ENCODE data around the gene CTSV.
"Not testable (repeated sequence)": the region's sequence is repeated elsewhere in the genome, so short reads cannot be mapped to it uniquely, and the experiment has no call there.

Gene CTSV

DNA sequence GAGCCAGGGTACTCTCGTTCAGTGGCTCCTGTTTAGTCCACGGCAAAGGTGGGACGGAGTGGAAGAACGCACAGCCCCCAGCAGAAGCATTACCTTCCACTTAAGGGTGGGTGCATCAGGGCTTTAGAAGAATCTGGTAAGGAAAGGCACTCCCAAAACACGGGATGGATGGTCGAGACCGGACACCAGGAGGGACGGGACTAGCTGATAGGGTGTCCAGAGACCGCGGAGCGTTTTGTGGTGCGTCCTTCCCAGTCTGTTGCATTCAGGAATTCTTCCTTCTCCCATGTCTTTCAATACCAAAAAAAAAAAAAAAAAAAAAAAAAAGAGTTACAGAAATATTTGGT lies 545 bp upstream of the CTSV start:
- DNase-seq = no peak

DNA sequence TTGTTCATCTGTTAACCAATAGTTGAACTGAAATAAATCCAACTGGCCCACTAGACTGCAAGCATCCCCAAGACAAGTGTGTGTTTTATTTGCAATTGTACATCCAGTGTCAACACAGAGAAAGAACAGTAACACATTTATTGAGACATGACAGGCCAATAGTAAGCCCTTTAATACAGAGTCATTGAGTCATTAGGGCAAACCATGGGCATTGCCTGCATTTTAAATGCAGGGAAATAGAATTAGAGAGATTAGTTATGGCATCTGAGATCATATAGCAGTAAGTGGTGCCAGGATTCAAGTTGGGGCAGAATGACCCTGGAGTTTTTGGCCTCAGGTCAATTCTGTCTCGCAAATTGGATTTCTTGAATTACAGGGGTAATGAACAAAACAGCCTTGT lies 15.4 kb downstream of the CTSV start:
- not testable (repeated sequence) for DNase-seq

DNA sequence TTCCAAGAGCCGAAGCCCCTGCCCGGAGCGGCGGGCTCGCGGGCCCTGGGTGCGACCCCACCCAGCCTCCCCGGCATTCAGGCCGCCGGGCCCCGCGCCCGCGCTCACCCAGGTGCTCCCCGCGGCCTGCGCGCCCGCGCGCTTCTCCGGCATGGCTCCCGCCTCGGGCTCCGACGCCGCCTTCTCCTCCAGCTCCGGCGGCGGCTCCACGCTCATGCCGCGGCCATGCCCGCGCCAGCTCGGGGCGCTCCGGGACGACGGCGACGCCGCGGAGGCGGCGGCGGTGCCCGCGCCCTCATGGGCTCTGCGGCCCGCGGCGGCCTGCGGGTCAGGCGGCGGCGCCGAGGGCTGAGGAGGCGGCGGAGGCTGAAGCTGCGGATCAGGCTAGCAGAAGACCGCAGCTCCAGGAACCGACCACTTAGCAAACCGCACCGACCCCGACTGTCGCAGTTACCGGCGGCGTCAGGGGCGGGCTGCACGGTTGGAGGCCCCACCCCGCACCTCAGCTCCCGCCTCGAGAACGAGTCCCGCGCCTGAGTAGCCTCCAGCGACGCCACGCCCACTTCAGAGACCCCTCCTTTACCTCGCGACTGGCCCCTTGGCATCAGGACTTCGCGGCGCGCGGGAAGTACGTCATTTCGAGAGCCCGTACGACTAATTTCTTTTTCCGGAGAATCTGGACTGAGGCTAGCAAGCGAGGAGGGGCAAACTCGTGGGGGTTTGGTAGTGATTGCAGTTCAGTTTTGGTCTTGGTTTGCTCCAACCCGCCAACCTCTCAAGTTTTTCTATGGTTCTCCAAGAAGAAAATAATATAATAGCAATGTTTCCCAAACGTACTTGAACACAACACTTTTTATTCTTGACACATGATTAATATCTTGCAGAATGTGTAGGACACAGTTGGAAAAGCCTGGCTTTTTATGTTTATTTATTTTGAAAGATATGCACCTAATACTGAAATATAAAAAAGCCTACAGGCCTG lies 25.5 kb downstream of the CTSV start:
- peak; percentile 66 for DNase-seq

DNA sequence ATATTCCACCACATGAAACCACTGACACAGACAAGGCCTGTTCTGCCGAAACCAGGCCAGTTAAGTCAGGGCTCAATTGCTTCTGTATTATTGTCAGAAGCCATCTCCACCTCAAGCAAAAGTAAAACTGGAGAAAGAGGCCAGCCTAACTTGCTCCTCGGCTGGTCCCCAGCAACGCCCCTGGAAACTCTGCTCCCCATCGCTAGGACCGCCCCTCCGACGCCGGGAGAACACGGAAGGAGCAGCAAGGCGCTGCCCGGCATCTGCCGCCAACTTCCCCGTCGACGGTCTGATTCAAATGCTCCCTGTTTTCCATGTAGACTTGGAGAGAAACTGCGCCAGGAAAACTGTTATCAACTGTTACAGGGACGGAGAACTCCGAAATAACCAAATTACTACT lies 26.3 kb downstream of the CTSV start:
- peak; percentile 51 for DNase-seq

DNA sequence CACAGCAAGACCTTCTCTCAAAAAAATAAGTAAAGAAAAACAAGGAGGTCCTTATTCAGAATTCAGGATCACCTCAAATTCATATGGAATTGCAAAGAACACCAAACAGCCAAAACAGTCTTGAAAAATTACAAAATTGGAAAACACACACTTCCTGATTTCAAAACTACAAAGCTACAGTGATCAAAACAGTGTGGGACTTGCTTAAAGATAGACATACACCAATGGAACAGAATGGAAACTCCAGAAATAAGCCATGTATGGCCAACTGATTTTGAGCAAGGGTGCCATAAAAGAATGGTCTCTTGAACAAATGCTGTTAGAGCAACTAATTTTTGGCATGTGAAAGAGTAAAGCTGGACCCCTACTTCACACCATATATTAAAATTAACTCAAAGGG lies 36.7 kb downstream of the CTSV start:
- DNase-seq = not testable (repeated sequence)

DNA sequence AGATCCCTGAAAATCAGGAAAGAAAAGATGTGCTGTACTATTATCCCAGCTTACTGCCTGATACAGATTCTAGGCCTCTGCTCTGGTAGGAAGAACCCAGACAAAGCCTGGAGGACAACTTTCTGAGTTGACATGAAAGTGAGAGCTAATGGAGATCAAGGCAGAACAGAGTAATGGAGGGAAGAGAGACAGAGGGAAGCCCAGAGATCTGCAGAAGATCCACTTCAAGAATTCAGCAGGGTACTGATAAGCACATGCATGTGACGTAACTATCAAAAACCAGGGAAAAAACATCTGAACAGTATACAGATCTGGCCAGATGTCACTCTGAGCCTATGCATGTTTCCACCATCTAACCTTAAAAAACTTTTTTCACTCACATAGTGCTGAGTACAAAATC lies 37.6 kb downstream of the CTSV start:
- not testable (repeated sequence) for DNase-seq

DNA sequence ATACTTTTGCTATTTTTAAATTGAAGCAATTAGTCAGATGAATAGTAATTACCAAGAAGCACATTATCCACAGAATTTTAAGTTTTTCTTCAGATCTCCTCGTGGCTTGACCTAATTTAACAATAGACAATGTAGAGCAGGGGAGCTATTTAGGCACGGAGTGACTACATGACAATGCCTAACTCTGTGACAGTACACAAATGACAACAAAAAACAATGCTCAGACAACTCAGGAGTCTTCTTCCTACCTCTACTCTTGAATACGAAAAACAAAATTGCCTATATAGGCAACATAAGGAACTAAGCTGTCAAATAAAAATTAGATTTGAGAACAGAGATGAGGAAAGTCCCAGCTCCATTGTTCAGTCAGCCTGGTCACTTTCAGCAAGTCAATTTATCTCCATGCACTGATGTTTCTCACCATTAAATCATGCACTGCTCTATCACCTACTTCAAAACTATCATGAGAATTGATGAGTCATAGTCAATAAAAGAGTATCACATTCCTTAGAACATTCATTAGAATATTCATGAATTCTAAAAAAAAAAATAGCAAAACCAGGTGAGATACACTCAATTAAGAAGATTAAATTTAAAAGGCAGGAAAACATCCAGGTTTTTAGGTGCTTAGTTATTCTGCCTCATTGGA lies 38.7 kb downstream of the CTSV start:
- not testable (repeated sequence) for DNase-seq

DNA sequence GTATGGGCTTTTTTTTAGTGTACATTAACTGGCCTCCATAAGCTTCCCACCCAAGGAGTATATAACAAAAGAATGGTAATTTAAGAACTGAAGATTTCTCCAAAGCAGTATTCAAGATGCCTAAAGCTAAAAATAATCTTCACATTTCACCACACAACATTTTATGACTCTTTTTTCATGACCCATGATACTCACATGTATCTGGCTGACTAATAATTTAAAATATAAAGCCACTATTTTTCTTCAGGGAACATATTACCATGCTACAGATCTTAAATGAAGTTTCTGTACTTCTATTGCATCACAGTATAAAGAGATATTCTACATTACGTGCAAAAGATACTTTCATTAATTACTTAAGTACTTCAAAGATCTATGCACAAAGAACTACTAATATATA lies 39.2 kb downstream of the CTSV start:
- not testable (repeated sequence) for DNase-seq

DNA sequence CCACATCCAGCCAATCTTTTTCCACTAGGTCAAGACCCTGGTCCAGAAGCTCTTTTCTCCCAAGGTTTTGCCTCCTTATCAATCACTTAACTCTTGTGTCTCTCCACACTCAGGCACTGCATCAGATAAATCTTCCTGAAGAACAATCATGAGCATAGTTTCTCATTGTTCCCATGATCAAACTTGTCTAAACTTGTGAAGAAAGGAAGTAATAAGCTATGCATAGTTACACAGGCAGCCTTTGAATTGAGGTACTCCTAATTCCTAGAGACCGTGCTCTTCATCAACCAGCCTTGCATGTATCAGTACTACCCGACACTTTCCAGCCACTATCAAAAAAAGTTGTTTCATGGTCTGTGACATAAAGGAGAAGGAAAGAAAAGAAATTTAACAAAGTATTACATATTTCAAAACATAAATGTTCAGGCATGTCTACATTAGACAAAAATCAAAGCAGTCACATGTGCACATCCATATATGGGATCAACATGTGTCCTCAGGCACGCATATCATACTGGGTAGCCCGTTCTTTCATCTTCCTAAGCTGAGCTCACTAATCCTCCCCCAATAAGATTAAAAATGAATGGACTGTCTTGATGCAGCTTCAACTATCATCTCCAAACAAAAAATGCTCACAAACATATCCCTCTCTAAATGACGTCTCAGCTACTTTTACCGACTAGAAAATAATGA lies 41.8 kb downstream of the CTSV start:
- not testable (repeated sequence) for DNase-seq

DNA sequence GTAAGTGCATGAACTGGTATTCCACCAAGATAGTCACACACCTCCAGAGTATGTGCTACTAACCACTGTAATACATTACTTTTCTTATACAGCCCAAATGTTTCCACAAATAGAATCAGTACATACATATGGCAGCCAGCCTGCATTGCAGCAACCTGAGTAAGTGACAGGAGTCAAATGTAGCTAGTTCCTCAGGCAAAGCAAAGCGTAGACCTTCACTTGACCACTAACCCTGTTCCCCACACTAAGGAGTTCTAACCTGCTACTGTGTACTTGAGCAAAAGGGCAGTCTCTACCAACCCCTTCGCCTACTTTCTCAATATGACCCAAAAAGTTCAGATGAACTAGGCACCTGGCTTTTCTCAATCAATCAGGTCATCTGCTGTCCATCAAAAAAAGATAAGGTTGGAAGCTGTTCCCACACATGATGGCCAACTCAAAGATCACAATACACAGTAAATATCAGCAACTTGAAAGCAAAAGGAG lies 44.4 kb downstream of the CTSV start:
- DNase-seq = not testable (repeated sequence)

DNA sequence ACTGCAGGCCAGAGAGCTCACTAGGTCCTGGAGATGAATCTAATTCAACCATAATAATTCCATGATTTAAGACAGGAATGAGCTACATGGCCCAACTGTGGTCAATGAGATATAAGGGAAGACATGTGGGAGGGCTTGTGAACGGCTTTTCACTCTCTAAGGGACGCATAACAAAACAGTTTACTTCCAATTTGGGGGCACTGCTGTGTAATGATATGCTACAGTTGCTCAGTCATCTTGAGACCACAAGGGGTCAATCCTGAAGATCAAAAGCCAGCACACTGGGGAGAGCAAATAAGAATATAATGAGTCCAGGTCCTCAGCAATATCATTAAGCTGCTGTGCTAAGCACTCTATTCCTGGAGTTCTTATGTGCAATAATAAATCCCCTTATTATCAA lies 46.6 kb downstream of the CTSV start:
- not testable (repeated sequence) for DNase-seq

DNA sequence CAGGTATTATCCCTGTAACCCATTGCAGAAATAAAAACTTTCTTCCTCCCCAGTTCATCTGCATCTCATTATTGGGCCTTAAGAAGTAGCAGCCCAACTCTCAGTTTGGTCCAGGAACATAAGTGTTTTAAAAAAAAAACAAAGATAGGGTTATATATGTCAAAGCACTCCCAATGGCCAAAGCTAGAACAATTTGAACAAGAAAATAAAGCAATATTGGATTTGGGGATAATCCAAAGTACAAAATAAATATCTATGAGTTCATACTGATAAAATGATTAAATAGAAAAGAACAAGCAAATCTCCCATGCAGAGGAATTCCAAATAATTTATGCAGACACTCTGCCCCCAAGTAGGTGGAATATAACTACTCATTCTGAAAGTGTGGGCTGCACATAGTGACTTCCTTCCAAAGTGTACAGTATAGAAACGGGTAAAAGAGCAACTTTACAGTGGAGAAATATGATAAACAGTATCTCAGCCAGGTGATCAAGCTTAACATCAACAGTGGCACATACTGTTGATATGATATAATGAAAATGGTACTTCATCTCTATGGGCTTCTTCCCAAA lies 49.1 kb downstream of the CTSV start:
- DNase-seq = not testable (repeated sequence)

DNA sequence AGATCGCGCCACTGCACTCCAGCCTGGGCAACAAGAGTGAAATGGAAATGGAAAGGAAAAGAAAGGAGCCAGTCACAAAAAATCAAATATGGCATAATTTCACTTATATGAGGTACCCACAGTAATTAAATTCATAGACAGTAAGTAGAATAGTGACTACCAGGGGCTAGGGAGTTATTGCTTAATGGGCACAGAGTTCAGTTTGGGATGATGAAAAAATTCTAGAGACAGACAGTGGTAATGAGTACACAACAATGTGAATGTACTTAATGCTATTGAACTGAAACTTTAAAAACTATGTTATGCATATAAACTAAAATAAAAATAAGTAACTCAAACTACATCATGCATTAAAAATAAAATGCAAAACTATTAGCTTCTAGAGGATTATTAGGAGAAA lies 54.1 kb downstream of the CTSV start:
- DNase-seq = not testable (repeated sequence)

DNA sequence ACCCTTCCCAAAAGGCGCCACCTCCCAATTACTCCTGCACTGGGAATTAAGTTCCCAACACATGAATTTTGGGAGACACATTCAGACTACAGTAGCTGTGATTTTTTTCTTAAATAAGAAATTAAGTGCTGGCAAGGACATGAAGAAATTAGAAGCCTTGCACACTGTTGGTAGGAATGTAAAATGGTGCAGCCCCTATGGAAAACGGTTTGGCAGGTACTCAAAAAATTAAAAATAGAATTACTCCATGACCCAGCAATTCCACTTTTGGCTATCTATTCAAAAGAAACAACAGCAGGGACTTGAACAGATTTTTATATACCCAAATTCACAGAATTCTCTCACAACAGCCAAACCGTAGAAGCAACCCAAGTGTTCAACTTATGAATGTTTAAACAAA lies 54.8 kb downstream of the CTSV start:
- DNase-seq = not testable (repeated sequence)

DNA sequence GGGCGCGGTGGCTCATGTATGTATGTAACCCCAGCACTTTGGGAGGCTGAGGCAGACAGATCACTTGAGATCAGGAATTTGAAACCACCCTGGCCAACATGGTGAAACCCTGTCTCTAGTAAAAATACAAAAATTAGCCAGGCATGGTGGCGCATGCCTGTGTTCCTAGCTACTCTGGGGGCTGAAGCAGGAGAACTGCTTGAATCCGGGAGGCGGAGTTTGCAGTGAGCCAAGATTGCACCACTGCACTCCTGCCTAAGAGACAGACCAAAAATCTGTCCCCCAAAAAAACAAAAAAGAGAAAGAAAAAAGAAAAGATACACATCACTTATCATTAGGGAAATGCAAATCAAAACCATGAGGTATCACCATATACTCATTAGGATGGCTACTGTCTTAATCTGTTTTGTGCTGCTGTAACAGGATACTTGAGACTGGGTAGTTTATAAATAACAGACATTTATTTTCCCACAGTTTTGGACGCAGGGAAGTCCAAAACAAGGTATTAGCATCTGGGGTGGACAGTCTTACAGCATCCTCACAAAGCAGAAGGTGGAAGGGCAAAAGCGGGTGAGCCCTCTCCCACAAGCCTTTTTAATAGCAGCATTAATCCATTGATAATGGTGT lies 55.3 kb downstream of the CTSV start:
- DNase-seq = not testable (repeated sequence)
